Measurements from ENCODE around the gene ANKMY1. TPM values are rescaled to one million over a fixed set of nuclear protein-coding genes. Genes with fewer than 3 reads are reported as not detected.
"Not testable (repeated sequence)": the region's sequence is repeated elsewhere in the genome, so short reads cannot be mapped to it uniquely, and the experiment has no call there.

Gene ANKMY1
- total RNA-seq, 3 donors from 2014 or later (not counting 1 experiment from before 2014, with no cell fraction given) = 43.8 to 51.5 (median 46.6) TPM

GRCh38 chr2:240551811-240552210 is 6.0 kb downstream of the ANKMY1 start:
- no peaks in the 10 kb centered on the region for H3K27me3 ChIP-seq (ENCODE audit: control insufficient read depth, insufficient read depth, low read length)
- peaks cover 5% of the 10 kb centered on the region for H3K4me1 ChIP-seq (ENCODE audit: control insufficient read depth, insufficient read depth, low read length)
- Mint-ChIP-seq H3K4me1 (peaks cover 12 to 24% of the 10 kb centered on the region in 2 donors), H3K27me3 (ENCODE audit: low read depth in 2 of 2) (no peaks in the 10 kb centered on the region), H3K9me3 (no peaks in the 10 kb centered on the region), H3K36me3 (peaks cover 8% of the 10 kb centered on the region), H3K4me3 (no peak overlapping the region), H3K27ac (peak overlapping the region; percentile 29 to 71)
- DNase-seq = no peak
- TF ChIP-seq, protein P1, sequence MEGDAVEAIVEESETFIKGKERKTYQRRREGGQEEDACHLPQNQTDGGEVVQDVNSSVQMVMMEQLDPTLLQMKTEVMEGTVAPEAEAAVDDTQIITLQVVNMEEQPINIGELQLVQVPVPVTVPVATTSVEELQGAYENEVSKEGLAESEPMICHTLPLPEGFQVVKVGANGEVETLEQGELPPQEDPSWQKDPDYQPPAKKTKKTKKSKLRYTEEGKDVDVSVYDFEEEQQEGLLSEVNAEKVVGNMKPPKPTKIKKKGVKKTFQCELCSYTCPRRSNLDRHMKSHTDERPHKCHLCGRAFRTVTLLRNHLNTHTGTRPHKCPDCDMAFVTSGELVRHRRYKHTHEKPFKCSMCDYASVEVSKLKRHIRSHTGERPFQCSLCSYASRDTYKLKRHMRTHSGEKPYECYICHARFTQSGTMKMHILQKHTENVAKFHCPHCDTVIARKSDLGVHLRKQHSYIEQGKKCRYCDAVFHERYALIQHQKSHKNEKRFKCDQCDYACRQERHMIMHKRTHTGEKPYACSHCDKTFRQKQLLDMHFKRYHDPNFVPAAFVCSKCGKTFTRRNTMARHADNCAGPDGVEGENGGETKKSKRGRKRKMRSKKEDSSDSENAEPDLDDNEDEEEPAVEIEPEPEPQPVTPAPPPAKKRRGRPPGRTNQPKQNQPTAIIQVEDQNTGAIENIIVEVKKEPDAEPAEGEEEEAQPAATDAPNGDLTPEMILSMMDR (IDR thresholded peaks at IDR 0.05) = no peak
- no peak for ATAC-seq
- peaks cover 30% of the 10 kb centered on the region for H3K36me3 ChIP-seq (ENCODE audit: control insufficient read depth, insufficient read depth, low read length)
- intact Hi-C loops (cut with micrococcal nuclease) = no loop called here
- 11% methylated on average over 1 of the region's 1 CpG for WGBS (ENCODE audit: insufficient coverage)
- H3K27ac ChIP-seq (ENCODE audit: low read length) = no peak overlapping the region
- no peak overlapping the region for H3K4me3 ChIP-seq (ENCODE audit: low read length)
- H3K9me3 ChIP-seq (ENCODE audit: control insufficient read depth, insufficient read depth, low read length) = no peaks in the 10 kb centered on the region

- intact Hi-C loops (cut with micrococcal nuclease) = no loop called here
- Histone ChIP-seq H3K9me3 (ENCODE audit: control insufficient read depth, insufficient read depth, low read length) (no peaks in the 10 kb centered on the region), H3K27me3 (ENCODE audit: control insufficient read depth, insufficient read depth, low read length) (no peaks in the 10 kb centered on the region), H3K4me3 (ENCODE audit: low read length) (no peak overlapping the region), H3K4me1 (ENCODE audit: control insufficient read depth, insufficient read depth, low read length) (no peaks in the 10 kb centered on the region), H3K27ac (ENCODE audit: low read length) (no peak overlapping the region), H3K36me3 (ENCODE audit: control insufficient read depth, insufficient read depth, low read length) (peaks cover 30% of the 10 kb centered on the region)
- H3K9me3 Mint-ChIP-seq = no peaks in the 10 kb centered on the region
- ATAC-seq (no peak), DNase-seq (no peak)
- peaks cover 8% of the 10 kb centered on the region for H3K36me3 Mint-ChIP-seq
- TF ChIP-seq, protein P1 (IDR thresholded peaks at IDR 0.05) = no peak
- H3K4me3 Mint-ChIP-seq = no peak overlapping the region
- 99% methylated on average over 4 of the region's 4 CpGs for WGBS (ENCODE audit: insufficient coverage)
- peaks cover 6 to 19% of the 10 kb centered on the region in 2 donors for H3K4me1 Mint-ChIP-seq
- no peaks in the 10 kb centered on the region for H3K27me3 Mint-ChIP-seq (ENCODE audit: low read depth in 2 of 2)
- H3K27ac Mint-ChIP-seq = no peak overlapping the region
Measured at GRCh38 chr2:240551288-240551687, 6.5 kb downstream of the ANKMY1 start.

DNA sequence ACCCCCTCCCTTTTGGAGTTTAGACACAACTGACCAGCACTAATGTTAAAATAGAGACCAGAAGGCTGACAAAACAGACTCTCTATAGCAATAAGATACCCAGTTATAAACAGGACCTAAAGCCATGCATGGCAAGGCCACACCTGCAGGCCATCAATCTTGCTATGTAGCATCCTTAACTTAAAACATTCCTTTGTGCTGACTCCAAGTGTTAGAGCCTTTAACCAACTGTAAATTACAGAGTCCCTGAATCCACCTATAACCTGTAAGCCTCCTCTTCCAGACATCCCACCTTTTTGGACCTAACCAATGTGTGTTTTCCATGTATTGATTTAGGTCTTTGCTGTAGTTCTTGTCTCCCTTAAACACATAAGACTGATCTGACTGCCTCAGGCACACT is 17.9 kb downstream of the ANKMY1 start:
- Histone ChIP-seq H3K27ac (ENCODE audit: low read length) (no peak overlapping the region), H3K4me3 (ENCODE audit: low read length) (no peak overlapping the region), H3K27me3 (ENCODE audit: control insufficient read depth, insufficient read depth, low read length) (no peaks in the 10 kb centered on the region), H3K36me3 (ENCODE audit: control insufficient read depth, insufficient read depth, low read length) (peaks cover 18% of the 10 kb centered on the region), H3K9me3 (ENCODE audit: control insufficient read depth, insufficient read depth, low read length) (no peaks in the 10 kb centered on the region), H3K4me1 (ENCODE audit: control insufficient read depth, insufficient read depth, low read length) (no peaks in the 10 kb centered on the region)
- Mint-ChIP-seq H3K9me3 (no peaks in the 10 kb centered on the region), H3K27me3 (ENCODE audit: low read depth in 2 of 2) (no peaks in the 10 kb centered on the region), H3K36me3 (no peaks in the 10 kb centered on the region), H3K4me3 (no peak overlapping the region), H3K27ac (no peak overlapping the region), H3K4me1 (peaks cover 14 to 25% of the 10 kb centered on the region in 2 donors)
- intact Hi-C loops (cut with micrococcal nuclease) = no loop called here
- ATAC-seq (no peak), DNase-seq (no peak)
- TF ChIP-seq, protein P1 (IDR thresholded peaks at IDR 0.05) = no peak

- DNase-seq; H3K4me3 ChIP-seq (ENCODE audit: low read length); H3K27ac ChIP-seq (ENCODE audit: low read length); ATAC-seq; H3K27me3 Mint-ChIP-seq (ENCODE audit: low read depth in 2 of 2); intact Hi-C loops (cut with micrococcal nuclease); H3K9me3 ChIP-seq (ENCODE audit: control insufficient read depth, insufficient read depth, low read length); H3K27me3 ChIP-seq (ENCODE audit: control insufficient read depth, insufficient read depth, low read length); H3K4me1 ChIP-seq (ENCODE audit: control insufficient read depth, insufficient read depth, low read length); H3K27ac Mint-ChIP-seq; H3K4me3 Mint-ChIP-seq; H3K36me3 Mint-ChIP-seq; H3K9me3 Mint-ChIP-seq: not testable (repeated sequence)
- H3K36me3 ChIP-seq (ENCODE audit: control insufficient read depth, insufficient read depth, low read length) = peaks cover 18% of the 10 kb centered on the region
- peaks cover 20 to 29% of the 10 kb centered on the region in 2 donors for H3K4me1 Mint-ChIP-seq
- 98% methylated on average over 17 of the region's 17 CpGs for WGBS (ENCODE audit: insufficient coverage)
Measured at GRCh38 chr2:240539101-240539500, 18.7 kb downstream of the ANKMY1 start.

Measured in natural killer cell (primary cell).